Effector memory CD8-positive, alpha-beta T cell (primary cell): ENCODE results near the gene NAV2.

Source experiments
- ATAC-seq: fragments of 150-1000 bp; cut with Tn5 transposase; replicated peaks from 2 replicates; pipeline ENCODE4 v1.10.0; 2021; ENCODE audit warnings: mild to moderate bottlenecking, moderate library complexity
- DNase-seq, 3 experiments: peaks; one replicate each; pipeline ENCODE4 v3.0.0; 2021
- H3K27ac Mint-ChIP-seq, 2 donors: one replicate each; pipeline ENCODE4 v1.8.0; 2022; ENCODE audit warnings: mild to moderate bottlenecking in 2 of 2, mixed read lengths in 2 of 2, moderate library complexity in 2 of 2
- H3K27me3 Mint-ChIP-seq, 2 donors: one replicate each; pipeline ENCODE4 v1.8.0; 2022; ENCODE audit warnings: mixed read lengths in 2 of 2
- H3K36me3 Mint-ChIP-seq: one replicate; pipeline ENCODE4 v1.8.0; 2022; ENCODE audit warnings: mild to moderate bottlenecking, moderate library complexity, mixed read lengths; ENCODE audit not compliant: insufficient read depth
- H3K4me1 Mint-ChIP-seq, 2 donors: one replicate each; pipeline ENCODE4 v1.8.0; 2022; ENCODE audit warnings: low read depth in 2 of 2, mixed read lengths in 2 of 2
- H3K4me3 Mint-ChIP-seq, 2 donors: one replicate each; pipeline ENCODE4 v1.8.0; 2022; ENCODE audit warnings: mild to moderate bottlenecking in 2 of 2, mixed read lengths in 2 of 2, moderate library complexity in 2 of 2
- H3K9me3 Mint-ChIP-seq, 2 donors: one replicate each; pipeline ENCODE4 v1.8.0; 2022; ENCODE audit warnings: mixed read lengths in 2 of 2

NAV2 gene

DNA sequence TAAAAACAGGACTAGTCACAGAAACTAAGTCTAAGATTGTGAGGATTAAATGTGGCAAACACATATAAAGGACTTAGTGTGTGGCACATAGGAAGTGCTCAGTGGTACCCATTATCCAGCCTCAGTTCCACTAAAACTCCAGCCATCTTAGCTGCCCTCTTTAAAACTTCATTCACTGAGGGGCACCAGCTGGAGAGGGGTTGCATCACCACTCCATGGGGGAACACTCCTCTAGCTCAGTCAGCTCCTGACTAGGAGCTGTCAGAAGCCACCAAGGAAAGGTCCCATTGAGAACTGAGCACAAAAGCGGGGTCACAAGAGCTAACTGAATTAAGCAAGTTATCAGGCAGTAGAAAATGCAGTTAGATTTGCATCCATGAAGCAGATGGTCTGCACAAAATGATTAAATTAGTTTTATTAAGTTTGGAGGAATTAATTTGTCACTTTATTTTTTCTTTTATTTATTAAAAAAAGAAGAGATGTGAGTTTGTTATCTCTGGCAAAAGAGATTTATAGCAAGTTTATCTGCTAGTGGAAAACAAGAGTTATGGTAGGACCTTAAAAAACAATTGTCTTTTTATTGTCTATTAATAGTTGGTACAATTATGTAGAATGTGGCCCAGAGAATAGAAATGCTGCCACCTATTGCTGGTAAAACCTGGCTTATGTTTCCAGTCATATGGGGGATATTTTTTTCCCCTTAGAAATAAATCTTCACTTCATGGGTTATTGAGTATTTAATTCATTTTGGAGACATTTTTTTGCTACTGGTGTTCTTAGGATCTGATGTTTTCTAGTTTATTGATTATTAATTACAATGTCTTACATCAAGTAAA lies 95.7 kb downstream of the NAV2 start:
- no peaks in the 10 kb centered on the region for H3K36me3 Mint-ChIP-seq
- ATAC-seq (no peak), DNase-seq (no peak)
- no peak overlapping the region for H3K4me3 Mint-ChIP-seq
- H3K27ac Mint-ChIP-seq, result no peak overlapping the region
- no peaks in the 10 kb centered on the region for H3K9me3 Mint-ChIP-seq
- no peaks in the 10 kb centered on the region for H3K4me1 Mint-ChIP-seq
- H3K27me3 Mint-ChIP-seq, result peaks cover 4 to 14% of the 10 kb centered on the region in 2 donors

DNA sequence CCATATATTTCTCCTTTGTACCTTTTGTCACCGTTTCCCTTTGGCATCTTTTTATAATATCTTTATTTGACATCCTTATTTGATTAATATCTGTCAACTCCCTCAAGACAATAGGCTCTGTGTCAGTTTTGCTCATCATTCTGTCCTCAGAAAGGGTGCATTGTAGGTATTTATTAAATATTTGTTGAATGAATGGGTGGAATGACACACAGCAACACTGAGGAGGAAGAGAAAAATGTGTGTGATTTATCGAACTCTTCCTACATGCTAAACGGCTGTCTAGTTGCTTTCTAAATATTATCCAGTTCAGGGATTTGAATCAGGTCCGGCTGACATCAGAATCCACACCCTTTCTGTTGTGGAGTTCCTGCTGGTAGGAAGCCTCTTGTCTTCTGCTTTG lies 98.2 kb downstream of the NAV2 start:
- H3K9me3 Mint-ChIP-seq, result no peaks in the 10 kb centered on the region
- H3K4me1 Mint-ChIP-seq, result no peaks in the 10 kb centered on the region
- no peak overlapping the region for H3K27ac Mint-ChIP-seq
- no peak overlapping the region for H3K4me3 Mint-ChIP-seq
- peaks cover 0 to 13% of the 10 kb centered on the region in 2 donors for H3K27me3 Mint-ChIP-seq
- H3K36me3 Mint-ChIP-seq, result no peaks in the 10 kb centered on the region
- no peak for ATAC-seq
- no peak for DNase-seq

DNA sequence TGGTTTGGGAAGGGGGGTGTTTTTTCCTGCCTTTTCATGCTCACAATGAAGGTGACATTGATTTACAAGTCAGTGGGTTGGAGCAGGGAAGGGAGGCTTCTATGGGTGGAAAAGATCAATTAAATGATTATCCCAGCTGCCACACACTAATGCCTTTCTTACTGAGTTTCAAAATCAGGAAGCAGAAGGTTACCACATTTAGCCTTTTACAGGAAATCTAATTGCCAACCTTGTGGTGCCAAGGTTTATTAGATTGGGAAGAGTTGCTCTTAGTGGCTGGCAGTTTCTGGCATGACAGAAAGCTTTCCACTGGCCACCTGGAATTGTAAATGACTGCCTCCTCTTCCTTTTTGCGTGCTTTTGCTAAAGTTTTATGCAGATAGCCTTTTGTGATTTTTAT lies 98.7 kb downstream of the NAV2 start:
- H3K9me3 Mint-ChIP-seq, result no peaks in the 10 kb centered on the region
- H3K4me1 Mint-ChIP-seq, result no peaks in the 10 kb centered on the region
- ATAC-seq (no peak), DNase-seq (no peak)
- H3K36me3 Mint-ChIP-seq, result no peaks in the 10 kb centered on the region
- peaks cover 0 to 13% of the 10 kb centered on the region in 2 donors for H3K27me3 Mint-ChIP-seq
- no peak overlapping the region for H3K4me3 Mint-ChIP-seq
- no peak overlapping the region for H3K27ac Mint-ChIP-seq

DNA sequence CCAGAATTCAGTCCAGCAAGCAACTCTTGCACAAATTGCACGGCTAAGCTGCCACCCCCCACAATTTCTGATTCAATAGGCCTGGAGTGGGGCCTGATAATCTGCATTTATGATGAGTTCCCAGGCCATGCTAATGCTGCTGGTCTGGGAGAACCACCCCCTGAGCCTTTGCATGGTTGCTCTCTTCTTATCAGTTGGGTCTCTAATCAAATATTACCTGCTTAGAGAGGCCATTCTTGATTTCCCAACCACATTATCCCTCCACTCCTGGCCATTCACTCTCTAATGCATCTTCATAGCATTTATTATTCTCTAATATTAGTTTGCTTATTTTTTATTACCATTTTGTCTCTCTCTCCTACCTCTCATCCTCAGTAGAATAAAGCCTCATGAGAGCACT lies 99.5 kb downstream of the NAV2 start:
- DNase-seq, result no peak
- H3K36me3 Mint-ChIP-seq, result no peaks in the 10 kb centered on the region
- H3K4me1 Mint-ChIP-seq, result no peaks in the 10 kb centered on the region
- peaks cover 0 to 13% of the 10 kb centered on the region in 2 donors for H3K27me3 Mint-ChIP-seq
- no peak overlapping the region for H3K27ac Mint-ChIP-seq
- H3K9me3 Mint-ChIP-seq, result no peaks in the 10 kb centered on the region
- no peak overlapping the region for H3K4me3 Mint-ChIP-seq
- no peak for ATAC-seq

DNA sequence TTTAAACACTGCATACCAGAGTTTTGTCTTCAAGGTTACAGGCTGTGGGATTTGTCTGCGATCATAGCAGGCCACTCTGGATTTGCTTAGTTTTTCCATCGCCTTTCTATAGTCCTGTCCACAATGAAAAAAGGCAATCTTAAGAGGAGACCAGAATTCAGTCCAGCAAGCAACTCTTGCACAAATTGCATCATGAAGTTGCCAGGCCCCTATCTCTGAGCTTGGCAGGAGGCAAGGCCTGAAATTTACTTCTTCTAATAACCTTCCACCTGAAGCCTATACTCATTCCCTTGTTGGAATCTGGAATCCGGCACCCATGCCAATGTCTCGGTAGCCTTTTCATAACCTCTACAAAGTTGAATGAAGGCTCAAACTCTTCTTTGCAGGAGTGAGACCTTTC lies 100.1 kb downstream of the NAV2 start:
- no peaks in the 10 kb centered on the region for H3K9me3 Mint-ChIP-seq
- DNase-seq, result no peak
- H3K27me3 Mint-ChIP-seq, result peaks cover 3 to 13% of the 10 kb centered on the region in 2 donors
- H3K27ac Mint-ChIP-seq, result no peak overlapping the region
- H3K4me3 Mint-ChIP-seq, result no peak overlapping the region
- ATAC-seq, result no peak
- H3K4me1 Mint-ChIP-seq, result no peaks in the 10 kb centered on the region
- no peaks in the 10 kb centered on the region for H3K36me3 Mint-ChIP-seq

DNA sequence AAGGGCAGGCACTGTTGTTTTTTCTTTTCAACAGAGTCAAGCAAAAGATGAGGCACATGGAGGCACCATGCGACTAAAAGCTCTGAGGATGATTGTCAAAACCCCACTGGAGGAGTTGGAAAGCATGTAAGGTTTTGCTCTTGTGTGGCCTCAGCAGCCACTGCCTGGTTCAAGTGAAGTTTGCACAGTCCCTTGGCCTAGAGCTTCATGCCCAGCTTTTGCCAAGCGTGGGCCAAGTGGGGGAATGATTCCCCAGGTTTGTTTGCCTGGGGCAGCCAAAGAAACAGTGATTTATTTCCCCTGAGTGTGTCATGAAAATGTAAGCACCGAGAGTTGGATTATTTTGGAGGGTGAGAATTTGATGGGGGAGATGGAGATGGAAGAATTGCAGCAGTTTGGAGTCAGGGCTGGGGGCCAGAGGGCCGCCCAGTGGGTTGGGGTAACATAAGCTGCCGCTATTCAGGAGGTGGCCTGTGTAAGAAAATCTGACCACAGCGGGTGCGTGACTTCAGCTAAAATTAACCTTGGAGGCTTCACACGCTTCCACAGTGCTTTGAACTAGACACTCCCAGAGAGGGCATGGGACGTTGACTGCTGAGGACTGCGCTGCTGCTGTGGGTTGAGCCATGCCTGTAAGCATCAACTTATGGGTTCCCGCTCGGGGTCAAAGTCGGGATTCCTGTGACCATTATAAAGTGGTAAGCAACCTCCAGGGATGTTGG lies 100.7 kb downstream of the NAV2 start:
- Mint-ChIP-seq H3K27ac (no peak overlapping the region), H3K36me3 (no peaks in the 10 kb centered on the region), H3K4me3 (no peak overlapping the region)

DNA sequence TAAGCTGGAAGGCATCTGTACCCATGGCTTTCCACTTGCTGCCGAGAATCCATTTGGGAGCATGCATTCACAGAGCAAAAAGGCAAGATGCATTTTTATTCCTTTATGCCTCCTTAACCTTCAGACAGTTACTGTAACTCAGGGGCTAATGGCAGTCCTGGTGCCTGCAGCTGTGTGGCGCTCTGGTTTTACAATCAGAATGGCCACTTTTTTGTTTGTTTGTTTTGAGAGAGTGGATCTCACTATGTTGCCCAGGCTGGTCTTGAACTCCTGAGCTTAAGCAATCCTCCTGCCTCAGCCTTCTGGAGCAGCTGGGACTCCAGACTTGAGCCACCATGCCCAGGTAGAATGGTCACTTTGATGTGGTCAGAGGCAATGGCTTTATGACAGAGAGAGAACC lies 101.8 kb downstream of the NAV2 start:
- H3K4me3 Mint-ChIP-seq, result no peak overlapping the region
- H3K9me3 Mint-ChIP-seq, result no peaks in the 10 kb centered on the region
- H3K4me1 Mint-ChIP-seq, result no peaks in the 10 kb centered on the region
- no peak for ATAC-seq
- DNase-seq, result no peak
- no peaks in the 10 kb centered on the region for H3K36me3 Mint-ChIP-seq
- H3K27ac Mint-ChIP-seq, result no peak overlapping the region
- peaks cover 17 to 21% of the 10 kb centered on the region in 2 donors for H3K27me3 Mint-ChIP-seq

More for the DNA sequence above, 100.7 kb downstream of the NAV2 start:
- ATAC-seq (no peak), DNase-seq (no peak)
- no peaks in the 10 kb centered on the region for H3K4me1 Mint-ChIP-seq
- no peaks in the 10 kb centered on the region for H3K9me3 Mint-ChIP-seq
- H3K27me3 Mint-ChIP-seq, result peaks cover 8 to 13% of the 10 kb centered on the region in 2 donors

DNA sequence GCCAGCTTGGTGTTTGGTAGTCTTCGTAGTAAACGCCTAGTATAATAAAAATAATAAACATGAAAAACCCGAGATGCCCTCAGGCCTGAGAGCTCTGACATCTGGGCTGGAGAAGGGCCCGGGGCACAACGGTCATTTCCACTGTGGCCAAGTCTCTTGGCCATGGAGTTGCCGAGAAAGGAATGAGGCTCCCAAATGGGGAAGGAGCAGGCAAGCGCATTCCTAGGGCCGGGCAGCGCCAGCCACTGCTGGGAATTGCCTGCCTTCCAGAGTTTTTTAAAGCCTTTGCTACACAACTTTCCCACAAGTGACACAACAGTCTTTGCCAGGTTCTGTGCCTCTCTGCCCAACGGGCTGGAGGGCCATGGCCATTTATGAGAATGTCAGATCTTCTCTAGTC lies 103.4 kb downstream of the NAV2 start:
- no peak overlapping the region for H3K4me3 Mint-ChIP-seq
- H3K27ac Mint-ChIP-seq, result no peak overlapping the region
- DNase-seq (no peak), ATAC-seq (no peak)
- H3K9me3 Mint-ChIP-seq, result no peaks in the 10 kb centered on the region
- no peaks in the 10 kb centered on the region for H3K36me3 Mint-ChIP-seq
- peaks cover 28 to 34% of the 10 kb centered on the region in 2 donors for H3K27me3 Mint-ChIP-seq
- H3K4me1 Mint-ChIP-seq, result no peaks in the 10 kb centered on the region

DNA sequence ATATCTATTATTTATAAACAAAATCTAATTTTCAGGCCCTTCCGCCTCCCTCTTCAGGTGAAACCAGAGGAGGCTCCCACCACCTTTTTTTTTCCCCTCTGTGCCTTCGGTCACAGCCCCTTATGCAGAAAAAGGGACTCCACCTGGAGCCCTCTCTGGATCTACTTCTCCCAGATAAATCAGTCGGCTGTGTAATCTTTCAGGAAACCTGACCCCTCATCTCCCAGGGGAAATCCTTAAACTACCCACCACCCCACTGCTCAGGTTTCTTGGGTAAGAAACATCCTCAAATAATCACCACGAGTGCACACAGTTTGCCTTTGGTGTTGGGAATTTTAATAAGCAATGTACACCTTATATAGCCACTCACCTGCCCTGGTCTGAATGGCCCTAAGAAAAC lies 104.2 kb downstream of the NAV2 start:
- Mint-ChIP-seq H3K27me3 (peaks cover 30 to 34% of the 10 kb centered on the region in 2 donors), H3K36me3 (no peaks in the 10 kb centered on the region), H3K27ac (no peak overlapping the region)

DNA sequence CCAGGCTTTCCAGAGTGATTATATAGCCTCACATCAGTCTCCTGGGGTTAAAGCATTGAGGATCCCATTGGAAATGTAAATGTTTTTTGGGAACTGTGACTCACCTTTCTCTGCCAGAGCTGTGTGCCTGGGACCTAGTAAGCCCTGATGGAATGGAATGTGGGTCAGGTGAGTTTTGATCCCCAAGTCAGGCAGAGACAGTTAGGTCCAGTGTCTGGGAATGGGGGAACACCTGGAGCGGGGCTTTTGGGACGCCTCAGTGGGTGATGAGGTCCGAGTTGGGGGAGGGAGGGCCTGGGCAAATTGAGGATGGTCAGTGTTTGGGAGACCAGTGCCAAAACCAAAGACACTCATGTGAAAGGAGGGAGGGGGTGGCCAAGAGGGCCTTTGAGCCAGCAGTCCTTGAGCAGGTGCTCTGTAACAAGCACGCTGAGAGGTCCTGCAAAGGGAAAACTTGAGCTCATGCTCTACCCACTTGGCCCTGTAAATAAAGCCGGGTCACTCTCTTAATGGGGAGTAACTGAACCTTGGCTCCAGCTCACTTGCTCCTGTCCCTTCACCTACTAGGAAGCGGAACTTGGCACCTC lies 104.7 kb downstream of the NAV2 start:
- no peaks in the 10 kb centered on the region for H3K36me3 Mint-ChIP-seq

More for the DNA sequence above, 104.2 kb downstream of the NAV2 start:
- no peaks in the 10 kb centered on the region for H3K4me1 Mint-ChIP-seq
- H3K4me3 Mint-ChIP-seq, result no peak overlapping the region
- no peak for ATAC-seq
- H3K9me3 Mint-ChIP-seq, result no peaks in the 10 kb centered on the region
- no peak for DNase-seq

DNA sequence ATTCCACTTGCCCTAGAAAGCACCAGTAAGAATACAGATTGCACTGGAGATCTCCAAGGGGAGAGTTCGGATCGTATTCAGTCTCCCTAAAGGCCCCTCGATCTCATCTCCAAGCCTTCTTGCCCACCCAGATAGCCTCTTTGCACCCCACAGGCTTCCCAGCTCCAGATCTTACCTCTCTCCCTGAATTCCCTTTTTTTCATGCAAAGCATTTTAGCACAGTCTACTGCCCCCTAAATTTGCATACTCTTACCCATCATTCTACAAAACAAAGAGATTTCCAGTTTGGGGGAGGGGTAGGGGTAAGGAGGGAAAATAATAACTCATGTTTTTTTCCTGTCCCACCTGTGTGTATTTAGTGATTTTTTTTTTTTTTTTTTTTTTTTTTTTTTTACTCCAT lies 105.2 kb downstream of the NAV2 start:
- H3K4me3 Mint-ChIP-seq, result no peak overlapping the region
- H3K27ac Mint-ChIP-seq, result no peak overlapping the region
- H3K27me3 Mint-ChIP-seq, result peaks cover 33% of the 10 kb centered on the region in 2 donors
- ATAC-seq, result no peak
- H3K4me1 Mint-ChIP-seq, result no peaks in the 10 kb centered on the region
- H3K36me3 Mint-ChIP-seq, result no peaks in the 10 kb centered on the region
- no peak for DNase-seq
- H3K9me3 Mint-ChIP-seq, result no peaks in the 10 kb centered on the region

More for the DNA sequence above, 104.7 kb downstream of the NAV2 start:
- Mint-ChIP-seq H3K27me3 (peaks cover 33 to 34% of the 10 kb centered on the region in 2 donors), H3K4me1 (no peaks in the 10 kb centered on the region), H3K4me3 (no peak overlapping the region), H3K9me3 (no peaks in the 10 kb centered on the region), H3K27ac (no peak overlapping the region)
- ATAC-seq (no peak), DNase-seq (no peak)

DNA sequence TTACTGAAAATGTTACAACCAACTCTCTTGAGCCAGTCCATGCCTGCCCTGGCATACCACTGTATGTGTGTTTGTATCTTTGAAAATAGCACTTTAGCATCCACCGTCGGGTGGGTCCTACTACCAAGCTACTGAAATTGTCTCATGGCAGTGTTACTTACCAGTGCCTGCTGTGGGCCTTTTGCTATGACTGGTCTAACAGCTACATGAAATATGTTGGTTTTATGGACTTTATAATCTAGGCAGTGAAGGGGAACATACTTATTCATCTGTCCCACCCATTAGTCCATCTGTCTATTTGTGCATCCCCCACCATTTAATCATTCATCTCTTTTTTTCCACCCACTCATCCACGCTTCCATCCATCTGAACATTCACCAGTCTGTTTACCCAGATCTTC lies 106.0 kb downstream of the NAV2 start:
- H3K36me3 Mint-ChIP-seq, result no peaks in the 10 kb centered on the region
- no peaks in the 10 kb centered on the region for H3K4me1 Mint-ChIP-seq

DNA sequence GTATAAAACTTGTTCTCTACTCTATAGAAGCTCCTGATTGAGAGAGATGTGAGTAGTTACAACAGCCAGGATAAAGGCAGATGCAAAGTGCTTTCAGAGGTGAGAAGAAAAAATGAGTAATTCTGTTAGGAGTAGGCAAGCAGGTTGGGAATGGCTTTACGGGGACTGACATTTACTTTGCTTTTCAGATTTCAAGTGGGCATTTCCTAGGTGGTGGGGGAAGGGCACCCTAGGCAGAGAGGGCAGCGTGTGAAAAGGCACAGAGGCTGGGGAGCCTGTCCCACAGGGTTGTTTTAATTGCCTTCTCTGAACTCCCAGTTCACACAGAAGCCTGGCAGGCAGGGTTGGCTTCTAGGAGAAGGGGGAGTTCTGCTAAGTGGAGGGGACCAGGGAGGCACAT lies 106.5 kb downstream of the NAV2 start:
- DNase-seq, result no peak
- Mint-ChIP-seq H3K36me3 (no peaks in the 10 kb centered on the region), H3K27ac (no peak overlapping the region), H3K9me3 (no peaks in the 10 kb centered on the region), H3K4me1 (no peaks in the 10 kb centered on the region), H3K4me3 (no peak overlapping the region), H3K27me3 (peaks cover 30 to 38% of the 10 kb centered on the region in 2 donors)
- ATAC-seq, result no peak

More for the DNA sequence above, 106.0 kb downstream of the NAV2 start:
- no peaks in the 10 kb centered on the region for H3K9me3 Mint-ChIP-seq
- H3K27me3 Mint-ChIP-seq, result peaks cover 30 to 36% of the 10 kb centered on the region in 2 donors
- H3K27ac Mint-ChIP-seq, result no peak overlapping the region
- no peak overlapping the region for H3K4me3 Mint-ChIP-seq
- DNase-seq, result no peak
- no peak for ATAC-seq

DNA sequence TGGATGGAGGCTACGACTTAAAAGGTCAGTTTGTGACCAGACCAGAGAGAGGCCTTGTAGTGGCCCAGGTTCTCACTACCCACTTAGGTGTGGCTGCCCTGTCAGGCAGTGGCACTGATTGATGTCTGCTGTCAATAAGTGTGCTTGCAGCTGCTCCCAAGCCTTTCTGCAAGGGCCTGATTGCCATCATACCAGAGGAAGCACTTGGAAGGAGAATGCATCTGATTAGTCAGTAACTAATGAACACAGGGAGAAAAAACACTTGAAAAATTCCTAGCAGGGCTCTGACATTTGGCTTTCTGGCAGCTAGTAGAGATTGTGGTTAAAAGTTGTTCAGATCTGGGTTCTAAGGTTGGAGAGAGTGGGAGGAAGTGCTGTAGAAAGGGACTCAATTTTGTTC lies 107.5 kb downstream of the NAV2 start:
- H3K9me3 Mint-ChIP-seq, result no peaks in the 10 kb centered on the region
- H3K4me1 Mint-ChIP-seq, result no peaks in the 10 kb centered on the region
- ATAC-seq, result no peak

More for the DNA sequence above, 107.5 kb downstream of the NAV2 start:
- Mint-ChIP-seq H3K4me3 (no peak overlapping the region), H3K27ac (no peak overlapping the region), H3K36me3 (no peaks in the 10 kb centered on the region), H3K27me3 (peaks cover 30 to 38% of the 10 kb centered on the region in 2 donors)
- DNase-seq, result no peak
